AG04450 (cell line): ENCODE data around the gene PAF1. TPM values are rescaled to one million over a fixed set of nuclear protein-coding genes. Genes with fewer than 3 reads are reported as not detected.

ENCODE experiments used
- CTCF ChIA-PET: fragments of 300-600, 350-600 bp; formaldehyde crosslinking; extraction: SDS; loops from one replicate; lab custom pipeline; 2022; ENCODE audit warnings: antibody characterized with exemption, inconsistent platforms; lab: Charles Lee
- POLR2A ChIA-PET: fragments of 350-600 bp; formaldehyde crosslinking; extraction: SDS; loops from one replicate; lab custom pipeline; 2021; ENCODE audit warnings: antibody characterized with exemption, inconsistent platforms; lab: Yijun Ruan, JAX
- DNase-seq: peaks from one replicate; pipeline ENCODE4 v3.0.0-alpha.2; 2011; ENCODE audit warnings: low read depth, low spot score
- H3K27ac ChIP-seq: one replicate; pipeline ENCODE4 v1.5.1; 2012; ENCODE audit warnings: low read depth, low read length, control low read depth
- H3K27me3 ChIP-seq: one replicate; pipeline ENCODE4 v1.6.0; 2012; ENCODE audit warnings: low read length; ENCODE audit not compliant: control insufficient read depth, insufficient read depth
- H3K4me3 ChIP-seq: 2 replicates; pipeline ENCODE4 v1.5.1; 2011; ENCODE audit warnings: mild to moderate bottlenecking, low read depth, low read length, control low read depth
- H3K9me3 ChIP-seq: 2 replicates; pipeline ENCODE4 v1.5.1; 2012; ENCODE audit warnings: low read length; ENCODE audit not compliant: control insufficient read depth, insufficient read depth
- polyA plus RNA-seq: library from polyadenylated mRNA; depleted of rRNA; stranded (reverse); fragments of >200 nt; gene quantifications from 2 replicates; pipeline ENCODE4 v1.2.3, GENCODE V29; 2011
- TF ChIP-seq, protein P1 (sequence below): IDR thresholded peaks from 2 replicates; pipeline ENCODE4 v1.5.1; 2011; ENCODE audit warnings: low read depth, low read length, control low read depth, inconsistent platforms

The PAF1 gene
- polyA plus RNA-seq, 1 experiment, result 60.5 TPM

DNA sequence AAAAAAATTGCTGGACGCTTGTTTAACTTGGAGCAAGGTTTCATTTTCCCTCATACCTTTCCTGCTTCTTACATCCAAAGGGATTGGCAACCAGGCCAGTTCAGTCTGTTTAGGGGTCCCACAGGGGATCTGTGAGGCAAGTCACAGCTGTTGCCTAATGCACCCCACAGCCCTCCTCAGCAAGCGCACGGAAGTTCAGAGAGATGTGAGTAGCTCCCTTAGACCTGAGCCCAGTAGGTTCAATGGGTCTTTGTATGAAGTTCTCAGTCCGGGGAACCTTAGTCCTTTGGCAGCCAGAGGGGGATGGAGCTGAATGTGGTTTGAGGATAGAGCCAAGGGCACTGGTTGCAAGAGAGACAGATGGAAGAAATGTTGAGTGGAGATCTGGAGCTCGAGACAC lies 35.7 kb downstream of the PAF1 start:
- ChIA-PET CTCF (interaction anchor here (1.6 to 3.3 kb wide), 2 partner anchors 9 to 13 kb away, joined by 5 to 17 read pairs; partner anchors contain the start of gene SAMD4B), POLR2A (no interaction called here)
- no peaks in the 10 kb centered on the region for H3K27me3 ChIP-seq
- H3K9me3 ChIP-seq, result no peaks in the 10 kb centered on the region; the same call in 1 of the 2 replicates
- DNase-seq, result no peak
- H3K4me3 ChIP-seq, result no peak overlapping the region
- TF ChIP-seq, protein P1, sequence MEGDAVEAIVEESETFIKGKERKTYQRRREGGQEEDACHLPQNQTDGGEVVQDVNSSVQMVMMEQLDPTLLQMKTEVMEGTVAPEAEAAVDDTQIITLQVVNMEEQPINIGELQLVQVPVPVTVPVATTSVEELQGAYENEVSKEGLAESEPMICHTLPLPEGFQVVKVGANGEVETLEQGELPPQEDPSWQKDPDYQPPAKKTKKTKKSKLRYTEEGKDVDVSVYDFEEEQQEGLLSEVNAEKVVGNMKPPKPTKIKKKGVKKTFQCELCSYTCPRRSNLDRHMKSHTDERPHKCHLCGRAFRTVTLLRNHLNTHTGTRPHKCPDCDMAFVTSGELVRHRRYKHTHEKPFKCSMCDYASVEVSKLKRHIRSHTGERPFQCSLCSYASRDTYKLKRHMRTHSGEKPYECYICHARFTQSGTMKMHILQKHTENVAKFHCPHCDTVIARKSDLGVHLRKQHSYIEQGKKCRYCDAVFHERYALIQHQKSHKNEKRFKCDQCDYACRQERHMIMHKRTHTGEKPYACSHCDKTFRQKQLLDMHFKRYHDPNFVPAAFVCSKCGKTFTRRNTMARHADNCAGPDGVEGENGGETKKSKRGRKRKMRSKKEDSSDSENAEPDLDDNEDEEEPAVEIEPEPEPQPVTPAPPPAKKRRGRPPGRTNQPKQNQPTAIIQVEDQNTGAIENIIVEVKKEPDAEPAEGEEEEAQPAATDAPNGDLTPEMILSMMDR, result no peak
- no peak overlapping the region for H3K27ac ChIP-seq

- CTCF ChIA-PET, result interaction anchor here (0.6 to 3.3 kb wide), 3 partner anchors 10 to 45 kb away, joined by 3 to 17 read pairs (median 4); partner anchors contain the start of gene SAMD4B
Observed at GRCh38 chr19:39352381-39353255, 38.3 kb downstream of the PAF1 start.

DNA sequence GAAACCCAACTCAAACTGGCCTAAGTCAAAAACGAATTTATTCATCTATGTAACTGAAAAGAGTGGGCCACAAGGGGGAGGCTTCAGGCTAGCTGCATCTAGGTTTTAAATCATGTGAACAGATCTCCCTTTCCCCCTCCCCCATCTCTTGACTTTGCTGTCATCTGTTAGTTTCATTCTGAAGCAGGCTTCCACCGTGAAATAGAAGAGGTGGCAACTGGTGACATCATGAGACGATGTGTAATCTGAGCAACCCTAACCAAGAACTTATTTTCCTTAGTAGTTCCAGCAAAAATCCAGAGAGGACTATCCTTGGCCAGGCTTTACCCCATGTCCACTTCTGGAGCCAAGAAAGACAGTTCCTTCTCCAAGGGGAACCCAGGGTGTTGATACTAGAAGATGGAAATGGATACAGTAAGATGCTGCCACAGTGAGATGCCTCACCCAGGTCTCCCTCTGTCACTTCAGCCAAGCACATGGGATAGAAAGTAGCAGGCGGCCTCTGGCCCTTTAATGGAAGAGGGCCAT lies 39.3 kb downstream of the PAF1 start:
- ChIA-PET POLR2A (interaction anchor here (1.2 kb wide), 1 partner anchor 9 kb away, joined by 3 read pairs; the partner anchor contains the start of gene SAMD4B), CTCF (no interaction called here)
- H3K27ac ChIP-seq, result no peak overlapping the region

More at GRCh38 chr19:39352381-39353255, 38.3 kb downstream of the PAF1 start:
- no peak overlapping the region for H3K4me3 ChIP-seq
- TF ChIP-seq, protein P1, result no peak
- POLR2A ChIA-PET, result no interaction called here
- H3K27ac ChIP-seq, result no peak overlapping the region
- H3K9me3 ChIP-seq, result no peaks in the 10 kb centered on the region; the same call in 1 of the 2 replicates
- DNase-seq, result no peak
- H3K27me3 ChIP-seq, result no peaks in the 10 kb centered on the region

GRCh38 chr19:39350156-39350555 lies 40.8 kb downstream of the PAF1 start:
- Histone ChIP-seq H3K27me3 (no peaks in the 10 kb centered on the region), H3K9me3 (no peaks in the 10 kb centered on the region), H3K27ac (no peak overlapping the region), H3K4me3 (no peak overlapping the region)
- ChIA-PET POLR2A (interaction anchor here (1.2 kb wide), 1 partner anchor 8 kb away, joined by 3 read pairs; the partner anchor contains the start of gene SAMD4B), CTCF (interaction anchor here (0.7 to 1.3 kb wide), 3 partner anchors 8 to 228 kb away, joined by 3 to 4 read pairs (median 3); partner anchors contain the start of gene SAMD4B)
- TF ChIP-seq, protein P1, result no peak
- DNase-seq, result no peak

More for the DNA sequence above, 39.3 kb downstream of the PAF1 start:
- TF ChIP-seq, protein P1, result no peak
- Histone ChIP-seq H3K27me3 (no peaks in the 10 kb centered on the region), H3K4me3 (no peak overlapping the region), H3K9me3 (no peaks in the 10 kb centered on the region; the same call in 1 of the 2 replicates)
- no peak for DNase-seq
